ENCODE results near the gene CFD. TPM values are rescaled to one million over a fixed set of nuclear protein-coding genes. Genes with fewer than 3 reads are reported as not detected.

CFD gene
- total RNA-seq, result 100 to 1,000 TPM in 4 of 10 donors, 10 to 100 TPM in 6; 21.1 to 326 (median 72.5) TPM
- 100 to 1,000 TPM; 567 to 583 TPM for polyA plus RNA-seq
- long read RNA-seq, donor 1, transcript CFD-201 (5 exons, 1,201 nt), result major isoform, 282 of 414 reads
- long read RNA-seq, donor 1, partial matches to known transcripts, result 56 of 414 reads
- long read RNA-seq, donor 1, other reads (novel, unspliced or antisense), result 73 of 414 reads
- long read RNA-seq, donor 2, transcript CFD-201 (5 exons, 1,201 nt), result major isoform, 240 of 350 reads
- long read RNA-seq, donor 2, partial matches to known transcripts, result 105 of 350 reads
- long read RNA-seq, donor 2, other reads (novel, unspliced or antisense), result 3 of 350 reads
- long read RNA-seq, donor 3, transcript CFD-201 (5 exons, 1,201 nt), result major isoform, 106 of 120 reads
- long read RNA-seq, donor 3, partial matches to known transcripts, result 6 of 120 reads
- long read RNA-seq, donor 3, other reads (novel, unspliced or antisense), result 7 of 120 reads

GRCh38 chr19:858868-859843 lies at the start of gene CFD:
Gene CFD (plus strand): TSS chr19:859664. CDS start chr19:859690, 26 bp downstream.
- H3K4me1 ChIP-seq, result peaks cover 0 to 44% (median 10%) of the 10 kb centered on the region in 9 donors
- TF ChIP-seq CTCF (IDR thresholded peaks at IDR 0.05), result no peak

GRCh38 chr19:810077-810855 lies 49.2 kb upstream of the CFD start:
- no peaks in the 10 kb centered on the region for H3K27me3 ChIP-seq
- H3K9me3 ChIP-seq, result no peaks in the 10 kb centered on the region
- intact Hi-C loops (cut with DNase I), result no loop called here
- H3K36me3 ChIP-seq, result peaks cover 13 to 80% (median 69%) of the 10 kb centered on the region in 9 donors
- DNase-seq, result peak in 1 of 2 donors; percentile 11
- ATAC-seq, result no peak
- H3K4me1 ChIP-seq, result peaks cover 0 to 11% (median 0%) of the 10 kb centered on the region in 9 donors
- TF ChIP-seq CTCF (IDR thresholded peaks at IDR 0.05), result no peak
- H3K27ac ChIP-seq, result no peak overlapping the region
- 83 to 84% methylated on average over 30 of the region's 30 CpGs for WGBS, 2 donors
- H3K4me3 ChIP-seq, result no peak overlapping the region

More at GRCh38 chr19:858868-859843, at the start of gene CFD:
- WGBS, 2 donors, result 41 to 48% methylated on average over 24 of the region's 24 CpGs
- Histone ChIP-seq H3K27me3 (peaks cover 0 to 58% (median 39%) of the 10 kb centered on the region in 7 donors), H3K36me3 (no peaks in the 10 kb centered on the region), H3K9me3 (no peaks in the 10 kb centered on the region), H3K27ac (peak within 1 kb of the TSS; percentile 8 to 86 (median 78)), H3K4me3 (peak within 1 kb of the TSS; percentile 16 to 57 (median 46))
- peak; percentile 56 to 72 (median 64) for ATAC-seq
- intact Hi-C loops (cut with DNase I), result loop anchor here in 5 of 10 donors (5.0 to 10.0 kb wide), 7 partner anchors 58 to 126 kb away; partner anchors contain the start of genes WDR18 (in 2 of the 5), KISS1R (in 1 of the 5) and PTBP1 (in 1 of the 5)
- peak in 1 of 2 donors; percentile 81 for DNase-seq

- intact Hi-C loops (cut with DNase I), result no loop called here
- no peaks in the 10 kb centered on the region for H3K9me3 ChIP-seq
- DNase-seq (no peak), ATAC-seq (peak in 1 of 8 donors; percentile 5)
- no peak overlapping the region for H3K4me3 ChIP-seq
- H3K27me3 ChIP-seq, result no peaks in the 10 kb centered on the region
- no peak for TF ChIP-seq CTCF (IDR thresholded peaks at IDR 0.05)
- H3K4me1 ChIP-seq, result peaks cover 0 to 11% (median 0%) of the 10 kb centered on the region in 9 donors
- H3K36me3 ChIP-seq, result peaks cover 13 to 73% (median 62%) of the 10 kb centered on the region in 9 donors
- WGBS, 2 donors, result 88 to 89% methylated on average over 25 of the region's 25 CpGs
- no peak overlapping the region for H3K27ac ChIP-seq
These were observed 48.5 kb upstream of the CFD start for GRCh38 chr19:810883-811489.

All from heart right ventricle (tissue), 16 donors.